GM23338 (cell line): ENCODE results near the gene ADPGK. TPM values are rescaled to one million over a fixed set of nuclear protein-coding genes. Genes with fewer than 3 reads are reported as not detected.

Experiments
- ATAC-seq: fragments of 200-7000 bp; cut with Tn5 transposase; 3 replicates; pipeline ENCODE4 v1.9.1; 2020
- DNase-seq: peaks from one replicate; pipeline ENCODE4 v3.0.0-alpha.2; 2015; ENCODE audit warnings: low spot score
- H2AFZ ChIP-seq: fragments of 200-600 bp; sonication (generic); 2 replicates; pipeline ENCODE4 v1.8.0; 2016; ENCODE audit warnings: antibody characterized with exemption, mild to moderate bottlenecking, moderate library complexity
- H3F3A ChIP-seq: fragments of 200-600 bp; sonication (generic); replicated peaks from 2 replicates; pipeline ENCODE4 v1.8.0; 2017; ENCODE audit warnings: antibody characterized with exemption, mixed run types, low read depth
- H3K27ac ChIP-seq: fragments of 200-600 bp; sonication (generic); 2 replicates; pipeline ENCODE4 v1.6.1; 2016; ENCODE audit warnings: low read depth
- H3K27me3 ChIP-seq: fragments of 200-600 bp; sonication (generic); 2 replicates; pipeline ENCODE4 v1.8.0; 2016; ENCODE audit warnings: mild to moderate bottlenecking, mixed run types, moderate library complexity; ENCODE audit not compliant: insufficient read depth
- H3K36me3 ChIP-seq: fragments of 200-600 bp; sonication (generic); 2 replicates; pipeline ENCODE4 v1.8.0; 2016; ENCODE audit warnings: mild to moderate bottlenecking; ENCODE audit not compliant: insufficient read depth
- H3K4me1 ChIP-seq: fragments of 200-600 bp; sonication (generic); 2 replicates; pipeline ENCODE4 v1.8.0; 2016; ENCODE audit warnings: mild to moderate bottlenecking, moderate library complexity; ENCODE audit not compliant: insufficient read depth
- H3K4me2 ChIP-seq: fragments of 200-600 bp; sonication (generic); 2 replicates; pipeline ENCODE4 v1.7.1; 2017; ENCODE audit warnings: mixed run types
- H3K4me3 ChIP-seq: fragments of 200-600 bp; sonication (generic); 2 replicates; pipeline ENCODE4 v1.6.1; 2016; ENCODE audit warnings: mixed run types
- H3K79me2 ChIP-seq: fragments of 200-600 bp; sonication (generic); replicated peaks from 2 replicates; pipeline ENCODE4 v1.8.0; 2017; ENCODE audit warnings: mild to moderate bottlenecking; ENCODE audit not compliant: insufficient read depth
- H3K9me2 ChIP-seq: fragments of 200-600 bp; sonication (generic); 2 replicates; pipeline ENCODE4 v1.8.0; 2017; ENCODE audit not compliant: insufficient read depth
- H4K20me1 ChIP-seq: fragments of 200-600 bp; sonication (generic); replicated peaks from 2 replicates; pipeline ENCODE4 v1.8.0; 2017; ENCODE audit warnings: mild to moderate bottlenecking; ENCODE audit not compliant: insufficient read depth
- H3K27ac Mint-ChIP-seq: 2 replicates; pipeline ENCODE4 v1.8.0; 2020; ENCODE audit warnings: inconsistent platforms, mild to moderate bottlenecking, moderate library complexity, mixed read lengths
- H3K27me3 Mint-ChIP-seq: 3 replicates; pipeline ENCODE4 v1.8.0; 2022; ENCODE audit warnings: low read depth, mild to moderate bottlenecking, moderate library complexity, mixed read lengths, inconsistent platforms; ENCODE audit not compliant: insufficient read depth, poor library complexity
- H3K36me3 Mint-ChIP-seq: 3 replicates; pipeline ENCODE4 v1.8.0; 2021; ENCODE audit warnings: low read depth, mild to moderate bottlenecking, inconsistent platforms, moderate library complexity, mixed read lengths
- H3K4me1 Mint-ChIP-seq: 3 replicates; pipeline ENCODE4 v1.8.0; 2020; ENCODE audit warnings: mild to moderate bottlenecking, inconsistent platforms, mixed read lengths
- H3K4me3 Mint-ChIP-seq: 3 replicates; pipeline ENCODE4 v1.8.0; 2021; ENCODE audit warnings: moderate library complexity, mild to moderate bottlenecking, inconsistent platforms, mixed read lengths
- H3K9me3 Mint-ChIP-seq: 3 replicates; pipeline ENCODE4 v1.8.0; 2020; ENCODE audit warnings: moderate library complexity, mild to moderate bottlenecking, inconsistent platforms, mixed read lengths
- CREB1 ChIP-seq: fragments of 250-450 bp; sonication (Bioruptor Pico); IDR thresholded peaks from 2 replicates; pipeline ENCODE4 v1.5.0; 2020; ENCODE audit warnings: low read depth, mild to moderate bottlenecking, moderate library complexity
- CTCF ChIP-seq, 2 experiments: fragments of 200-600 bp in 1 of 2; sonication (generic) in 1 of 2; conservative IDR thresholded peaks; 2 replicates each; pipeline versions ENCODE4 v1.5.1 to v1.6.1; 2016 to 2017; ENCODE audit warnings: antibody characterized with exemption in 2 of 2, low read depth in 2 of 2, mild to moderate bottlenecking in 2 of 2, moderate library complexity in 1 of 2
- ETS1 ChIP-seq: IDR thresholded peaks from 2 replicates; pipeline ENCODE4 v1.6.1; 2016; ENCODE audit warnings: antibody characterized with exemption
- EZH2 ChIP-seq: fragments of 200-600 bp; sonication (generic); IDR thresholded peaks from one replicate; pipeline ENCODE4 v1.8.0; 2017; ENCODE audit warnings: antibody characterized with exemption, mild to moderate bottlenecking, low read depth; ENCODE audit not compliant: unreplicated experiment
- EZH2phosphoT487 ChIP-seq: fragments of 200-600 bp; sonication (generic); IDR thresholded peaks from one replicate; pipeline ENCODE4 v1.8.1; 2018; ENCODE audit warnings: antibody characterized with exemption; ENCODE audit not compliant: unreplicated experiment
- JUNB ChIP-seq: IDR thresholded peaks from one replicate; pipeline ENCODE4 v1.6.1; 2016; ENCODE audit warnings: antibody characterized with exemption; ENCODE audit not compliant: unreplicated experiment
- NANOG ChIP-seq: IDR thresholded peaks from 2 replicates; pipeline ENCODE4 v1.6.1; 2016; ENCODE audit warnings: antibody characterized with exemption, borderline replicate concordance
- ZNF114 ChIP-seq: fragments of 250-450 bp; sonication (Bioruptor Pico); IDR thresholded peaks from 2 replicates; pipeline ENCODE4 v1.5.0; 2020; ENCODE audit warnings: mild to moderate bottlenecking, moderate library complexity
- ZNF331 ChIP-seq: fragments of 250-450 bp; sonication (Bioruptor Pico); IDR thresholded peaks from 2 replicates; pipeline ENCODE4 v1.5.0; 2020; ENCODE audit warnings: low read depth, mild to moderate bottlenecking, moderate library complexity
- ZNF462 ChIP-seq: fragments of 250-450 bp; sonication (Bioruptor Pico); IDR thresholded peaks from 2 replicates; pipeline ENCODE4 v1.5.0; 2020; ENCODE audit warnings: mild to moderate bottlenecking, moderate library complexity
- polyA plus RNA-seq: library from polyadenylated mRNA; unstranded; fragments of >200 nt; fragmentation: Nextera tagmentation; extraction: Ambion mirVana; gene quantifications from 2 replicates; pipeline ENCODE4 v1.2.1, GENCODE V29; 2016
- total RNA-seq: library from RNA; depleted of rRNA; stranded (reverse); fragments of >200 nt; shearing (Covaris generic); gene quantifications from 2 replicates; pipeline ENCODE4 v1.2.3, GENCODE V29; 2014

ADPGK gene
- total and polyA plus RNA-seq, 2 experiments from 2014 or later = 21.5 to 57.0 TPM

GRCh38 chr15:72793766-72794660 lies 10.5 kb upstream of the ADPGK start:
- Mint-ChIP-seq H3K9me3 (no peaks in the 10 kb centered on the region), H3K36me3 (no peaks in the 10 kb centered on the region), H3K27me3 (peaks cover 7% of the 10 kb centered on the region), H3K4me1 (peaks cover 7% of the 10 kb centered on the region; the same call in 2 of the 3 replicates), H3K4me3 (no peak overlapping the region), H3K27ac (no peak overlapping the region)
- TF ChIP-seq NANOG (no peak), ZNF331 (CRISPR knock-in tag) (no peak), ZNF114 (no peak)
- no peak overlapping the region for H3K27ac ChIP-seq
- no peaks in the 10 kb centered on the region for H3K4me1 ChIP-seq
- no peaks in the 10 kb centered on the region for H3K9me2 ChIP-seq
- H4K20me1 ChIP-seq = no peaks in the 10 kb centered on the region
- ATAC-seq = no peak
- no peak overlapping the region for H3K4me2 ChIP-seq
- no peaks in the 10 kb centered on the region for H3K79me2 ChIP-seq
- no peak overlapping the region for H3K4me3 ChIP-seq
- peaks cover 15% of the 10 kb centered on the region for H3K27me3 ChIP-seq
- H3K36me3 ChIP-seq = no peaks in the 10 kb centered on the region
- H3F3A ChIP-seq = no peaks in the 10 kb centered on the region
- DNase-seq = no peak
- no peak overlapping the region for H2AFZ ChIP-seq

GRCh38 chr15:72792431-72792830 lies 8.9 kb upstream of the ADPGK start:
- TF ChIP-seq CTCF (conservative IDR thresholded peaks at IDR 0.05; ENCODE audit: low read depth in 2 of 2) = no peak
- no peak for TF ChIP-seq CREB1
- TF ChIP-seq ZNF114 = no peak
- TF ChIP-seq NANOG = no peak
- TF ChIP-seq ZNF462 (CRISPR knock-in tag) = no peak
- TF ChIP-seq JUNB = no peak
- TF ChIP-seq EZH2phosphoT487 = no peak
- no peak for TF ChIP-seq EZH2
- no peak for TF ChIP-seq ETS1
- no peaks in the 10 kb centered on the region for H4K20me1 ChIP-seq

More at GRCh38 chr15:72792431-72792830, 8.9 kb upstream of the ADPGK start:
- Mint-ChIP-seq H3K4me1 (0 out of 3 replicates have a peak, but pooled peaks cover 2% of the 10 kb centered on the region), H3K4me3 (no peak overlapping the region), H3K27me3 (peaks cover 7% of the 10 kb centered on the region), H3K27ac (no peak overlapping the region), H3K36me3 (no peaks in the 10 kb centered on the region), H3K9me3 (no peaks in the 10 kb centered on the region)
- H3K27me3 ChIP-seq = peaks cover 15% of the 10 kb centered on the region
- DNase-seq (no peak), ATAC-seq (no peak)
- H3K4me2 ChIP-seq = no peak overlapping the region
- H3K4me1 ChIP-seq = no peaks in the 10 kb centered on the region
- H3K4me3 ChIP-seq = no peak overlapping the region
- H3K9me2 ChIP-seq = no peaks in the 10 kb centered on the region
- H3K27ac ChIP-seq = no peak overlapping the region
- no peaks in the 10 kb centered on the region for H3K36me3 ChIP-seq
- no peak overlapping the region for H2AFZ ChIP-seq
- no peaks in the 10 kb centered on the region for H3F3A ChIP-seq
- H3K79me2 ChIP-seq = no peaks in the 10 kb centered on the region
